Suprapubic skin (tissue), 4 donors: ENCODE data around the gene GRB14. TPM values are rescaled to one million over a fixed set of nuclear protein-coding genes. Genes with fewer than 3 reads are reported as not detected.

ENCODE experiments used
- DNase-seq, 2 donors: peaks; one replicate each; pipeline ENCODE4 v3.0.0-alpha.2; 2019; ENCODE audit warnings: low spot score in 2 of 2
- H3K27ac ChIP-seq: fragments of 200-600 bp; sonication (generic); one replicate; pipeline ENCODE4 v1.5.1; 2019
- H3K27me3 ChIP-seq: fragments of 200-600 bp; sonication (generic); one replicate; pipeline ENCODE4 v1.5.1; 2019
- H3K36me3 ChIP-seq: fragments of 200-600 bp; sonication (generic); one replicate; pipeline ENCODE4 v1.5.1; 2019
- H3K4me1 ChIP-seq: fragments of 200-600 bp; sonication (generic); one replicate; pipeline ENCODE4 v1.5.1; 2019
- H3K4me3 ChIP-seq: fragments of 200-600 bp; sonication (generic); one replicate; pipeline ENCODE4 v1.5.1; 2019; ENCODE audit warnings: mild to moderate bottlenecking
- H3K9me3 ChIP-seq: fragments of 200-600 bp; sonication (generic); one replicate; pipeline ENCODE4 v1.5.1; 2019
- CTCF ChIP-seq, 2 donors: fragments of 200-600 bp in 1 of 2; fragments of 450-650 bp in 1 of 2; sonication (generic) in 1 of 2; IDR thresholded peaks; one replicate each; pipeline ENCODE4 v1.5.1; 2016 to 2019; ENCODE audit warnings: antibody characterized with exemption in 2 of 2, mild to moderate bottlenecking in 1 of 2, moderate library complexity in 1 of 2
- EP300 ChIP-seq: sonication (generic); formaldehyde crosslinking; IDR thresholded peaks from one replicate; pipeline ENCODE4 v1.6.1; 2017; ENCODE audit warnings: antibody characterized with exemption
- POLR2A ChIP-seq, 2 donors: fragments of 450-650 bp; IDR thresholded peaks; one replicate each; pipeline ENCODE4 v1.6.1; 2017; ENCODE audit warnings: antibody characterized with exemption in 2 of 2, mild to moderate bottlenecking in 2 of 2, moderate library complexity in 2 of 2
- POLR2AphosphoS5 ChIP-seq, 3 donors: sonication (generic); formaldehyde crosslinking; IDR thresholded peaks; one replicate each; pipeline ENCODE4 v1.6.1; 2017; ENCODE audit warnings: antibody characterized with exemption in 3 of 3
- WGBS: methylation state at CpG from one replicate; pipeline ENCODE4 v1.1.5; 2018; 5-methylcytosine and 5-hydroxymethylcytosine counted together
- total RNA-seq, 4 donors: library from RNA; depleted of rRNA; stranded (reverse); fragments of >200 nt; gene quantifications; one replicate each; pipeline ENCODE4 v1.1.0, GENCODE V29; 2016

Gene GRB14
- total RNA-seq, 4 donors from 2014 or later, result 2.2 to 8.4 (median 5.1) TPM

GRCh38 chr2:164617466-164617865 lies 3.8 kb downstream of the GRB14 start:
- Histone ChIP-seq H3K36me3 (no peaks in the 10 kb centered on the region), H3K4me3 (no peak overlapping the region), H3K27ac (no peak overlapping the region), H3K9me3 (no peaks in the 10 kb centered on the region), H3K27me3 (peaks cover 10% of the 10 kb centered on the region), H3K4me1 (peaks cover 17% of the 10 kb centered on the region)
- 82% methylated on average over 2 of the region's 2 CpGs for WGBS
- DNase-seq, result no peak
- TF ChIP-seq EP300, result no peak
- TF ChIP-seq POLR2A (IDR thresholded peaks at IDR 0.05), result no peak
- no peak for TF ChIP-seq POLR2AphosphoS5 (IDR thresholded peaks at IDR 0.05)
- TF ChIP-seq CTCF (IDR thresholded peaks at IDR 0.05), result no peak

GRCh38 chr2:164613321-164613982 lies 7.8 kb downstream of the GRB14 start:
- Histone ChIP-seq H3K36me3 (no peaks in the 10 kb centered on the region), H3K4me3 (no peak overlapping the region), H3K27ac (no peak overlapping the region), H3K27me3 (no peaks in the 10 kb centered on the region), H3K4me1 (no peaks in the 10 kb centered on the region), H3K9me3 (no peaks in the 10 kb centered on the region)
- 92% methylated on average over 1 of the region's 1 CpG for WGBS
- TF ChIP-seq POLR2A (IDR thresholded peaks at IDR 0.05) (no peak), CTCF (IDR thresholded peaks at IDR 0.05) (no peak), POLR2AphosphoS5 (IDR thresholded peaks at IDR 0.05) (no peak), EP300 (no peak)
- DNase-seq, result no peak

- Histone ChIP-seq H3K9me3 (no peaks in the 10 kb centered on the region), H3K4me1 (no peaks in the 10 kb centered on the region), H3K27me3 (no peaks in the 10 kb centered on the region), H3K27ac (no peak overlapping the region), H3K4me3 (no peak overlapping the region), H3K36me3 (no peaks in the 10 kb centered on the region)
- TF ChIP-seq POLR2A (IDR thresholded peaks at IDR 0.05) (no peak), EP300 (no peak), POLR2AphosphoS5 (IDR thresholded peaks at IDR 0.05) (no peak), CTCF (IDR thresholded peaks at IDR 0.05) (no peak)
- no peak for DNase-seq
- whole genome bisulfite sequencing, result 85% methylated on average over 1 of the region's 1 CpG
Observed at GRCh38 chr2:164609790-164610189, 11.5 kb downstream of the GRB14 start.

- TF ChIP-seq POLR2AphosphoS5 (IDR thresholded peaks at IDR 0.05) (no peak), EP300 (no peak), POLR2A (IDR thresholded peaks at IDR 0.05) (no peak), CTCF (IDR thresholded peaks at IDR 0.05) (no peak)
- Histone ChIP-seq H3K9me3 (no peaks in the 10 kb centered on the region), H3K4me1 (no peaks in the 10 kb centered on the region), H3K27me3 (no peaks in the 10 kb centered on the region), H3K27ac (no peak overlapping the region), H3K36me3 (no peaks in the 10 kb centered on the region), H3K4me3 (no peak overlapping the region)
- DNase-seq, result no peak
- WGBS, result 53% methylated on average over 2 of the region's 2 CpGs
Observed at GRCh38 chr2:164606557-164606956, 14.7 kb downstream of the GRB14 start.

GRCh38 chr2:164605295-164605694 lies 16.0 kb downstream of the GRB14 start:
- DNase-seq, result no peak
- Histone ChIP-seq H3K4me3 (no peak overlapping the region), H3K27me3 (no peaks in the 10 kb centered on the region), H3K36me3 (no peaks in the 10 kb centered on the region), H3K9me3 (no peaks in the 10 kb centered on the region), H3K27ac (no peak overlapping the region), H3K4me1 (no peaks in the 10 kb centered on the region)
- no peak for TF ChIP-seq POLR2A (IDR thresholded peaks at IDR 0.05)
- TF ChIP-seq POLR2AphosphoS5 (IDR thresholded peaks at IDR 0.05), result no peak
- TF ChIP-seq EP300, result no peak
- TF ChIP-seq CTCF (IDR thresholded peaks at IDR 0.05), result no peak
- 75% methylated on average over 2 of the region's 2 CpGs for WGBS
